SKM-1 treated with dmso at 0.1 percent for 144 hours (cell line): ENCODE results near the gene FNIP1.
"Not testable (repeated sequence)": the region's sequence is repeated elsewhere in the genome, so short reads cannot be mapped to it uniquely, and the experiment has no call there.

Experiments used
- DNase-seq: peaks from one replicate; lab custom pipeline; 2025; ENCODE audit not compliant: unreplicated experiment; lab: John Stamatoyannopoulos, UW

Gene FNIP1

DNA sequence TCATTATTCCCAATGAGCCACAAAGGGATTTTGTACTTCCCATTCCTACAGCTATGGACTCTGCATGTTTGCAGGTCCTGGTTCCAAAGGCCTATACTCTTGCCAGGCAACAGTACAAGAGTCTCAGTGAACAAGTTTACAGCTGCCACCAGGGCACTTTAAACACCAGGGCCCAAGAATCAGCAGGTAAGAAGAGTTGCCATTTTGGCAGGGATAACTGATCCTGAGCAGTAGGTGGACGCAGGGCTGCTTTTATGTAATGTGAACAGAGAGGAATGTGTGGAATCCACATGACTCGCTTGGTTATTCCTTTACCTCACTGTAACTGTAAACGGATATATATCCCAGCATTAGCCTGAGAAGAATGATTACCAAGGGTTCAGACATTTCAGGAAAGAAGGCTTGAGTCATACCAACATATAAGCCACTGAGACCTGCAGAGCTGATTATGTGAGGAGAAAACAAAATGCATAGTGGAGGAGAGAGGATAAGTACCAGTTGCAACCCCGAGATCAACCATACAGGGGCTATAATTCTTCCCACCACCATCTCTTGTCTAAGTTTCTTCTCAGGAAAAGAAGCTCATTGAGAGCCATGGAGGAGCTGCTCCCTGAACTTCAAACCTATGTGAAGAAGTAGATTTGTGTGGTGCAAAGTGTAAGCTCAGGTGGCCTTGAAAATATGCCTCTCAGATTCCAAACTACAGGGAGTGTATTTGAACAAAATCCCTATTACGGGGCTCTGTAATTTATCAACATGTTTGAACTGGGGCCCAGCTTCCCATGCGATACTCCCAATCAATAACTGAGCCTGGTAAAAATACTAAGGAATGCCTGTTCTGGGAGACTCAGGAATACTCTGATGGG is 186.4 kb downstream of the FNIP1 start:
- DNase-seq = no peak

DNA sequence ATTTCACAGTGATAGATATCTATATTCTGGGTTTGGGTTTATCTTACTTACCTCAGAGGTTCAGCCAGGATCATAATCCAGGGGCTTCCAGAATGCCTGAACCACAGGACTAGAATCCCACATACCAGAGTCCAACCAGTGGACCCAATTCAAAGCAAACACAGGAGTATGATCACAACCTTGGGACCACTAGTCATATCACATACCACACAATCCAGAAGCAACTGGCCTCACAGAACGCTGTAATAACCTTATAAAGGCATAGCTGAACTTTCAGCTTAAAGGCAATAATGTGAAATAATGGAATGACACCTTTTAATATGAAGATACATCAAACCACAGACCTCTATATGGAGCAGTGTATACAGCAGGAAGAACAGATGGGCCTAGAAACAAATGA is 187.0 kb downstream of the FNIP1 start:
- DNase-seq = no peak

DNA sequence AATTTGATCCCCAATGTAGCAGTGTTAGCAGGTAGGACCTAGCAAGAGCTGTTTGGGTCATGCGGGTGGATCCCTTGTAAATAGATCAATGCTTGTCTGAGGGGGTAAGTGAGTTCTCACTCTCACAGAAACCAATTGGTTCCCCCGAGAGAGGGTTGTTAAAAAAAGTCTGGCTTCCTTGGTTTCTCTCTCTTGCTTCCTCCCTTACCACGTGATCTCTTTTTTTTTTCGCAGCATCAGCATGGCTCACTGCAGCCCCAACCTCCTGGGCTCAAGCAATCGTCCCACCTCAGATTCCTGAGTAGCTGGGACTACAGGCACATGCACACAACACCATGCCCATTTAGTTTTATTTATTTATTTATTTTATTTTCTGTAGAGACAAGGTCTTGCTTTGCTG is 188.2 kb downstream of the FNIP1 start:
- no peak for DNase-seq

DNA sequence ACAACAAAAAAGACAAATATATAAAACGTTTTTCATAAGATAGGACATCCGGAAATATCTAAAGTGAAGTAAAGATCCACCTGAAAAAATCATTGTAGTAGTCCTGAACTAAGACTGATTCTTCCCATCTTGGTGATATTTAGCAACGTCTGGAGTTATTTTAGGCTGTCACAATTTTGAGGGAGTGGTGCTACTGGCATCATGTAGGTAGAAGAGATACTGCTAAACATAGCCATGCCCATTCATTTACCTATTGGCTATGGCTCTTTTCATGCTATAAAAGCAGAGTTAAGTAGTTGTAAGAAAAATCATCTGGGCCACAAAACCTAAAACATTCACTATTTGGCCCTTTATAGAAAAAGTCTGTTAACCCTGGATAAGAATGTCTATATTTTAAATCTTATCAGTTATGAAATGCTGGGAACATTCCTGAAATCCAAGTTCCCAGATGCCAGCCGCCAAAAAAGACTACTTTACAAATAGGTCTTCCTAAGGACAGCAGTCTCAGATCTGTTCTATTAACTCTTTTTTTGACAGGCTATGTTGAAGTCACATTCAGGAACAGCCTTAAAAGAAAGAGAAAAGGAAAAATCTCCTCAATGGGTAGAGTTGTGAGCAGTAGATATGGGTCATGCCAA is 188.8 kb downstream of the FNIP1 start:
- DNase-seq = no peak

DNA sequence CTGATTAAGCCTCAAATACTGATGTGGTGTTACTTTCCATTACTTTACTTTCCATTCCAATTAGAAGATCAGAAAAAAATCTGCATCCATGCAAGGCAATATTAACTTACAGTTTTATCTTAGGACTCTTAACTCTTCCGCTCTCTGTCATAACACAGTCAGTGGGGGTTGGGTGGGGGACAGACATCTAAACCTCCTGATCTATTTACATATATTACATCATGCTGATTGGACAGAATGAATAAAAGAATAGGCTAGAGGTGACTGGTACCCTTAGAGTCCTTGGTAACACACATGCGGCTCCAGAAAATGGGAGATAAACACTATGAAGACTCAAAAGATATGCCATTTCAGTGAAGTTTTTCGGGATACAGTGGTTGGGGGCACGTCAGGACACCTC is 189.4 kb downstream of the FNIP1 start:
- no peak for DNase-seq

DNA sequence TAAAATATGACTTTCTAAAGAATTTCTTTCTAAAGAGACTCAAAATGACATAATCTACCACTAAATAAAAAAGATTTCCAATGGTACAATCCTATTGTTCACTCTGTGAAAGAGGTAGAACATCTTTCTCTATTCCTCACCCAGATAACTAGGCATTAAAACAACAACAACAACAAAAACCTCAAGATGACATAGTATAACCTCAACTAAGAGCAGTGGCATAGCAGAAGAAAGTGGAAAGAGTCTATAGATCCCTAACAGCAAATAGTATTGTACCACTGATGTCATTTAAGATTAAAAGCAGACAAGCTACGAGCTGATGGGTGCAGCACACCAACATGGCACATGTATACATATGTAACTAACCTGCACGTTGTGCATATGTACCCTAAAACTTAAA is 191.7 kb downstream of the FNIP1 start:
- no peak for DNase-seq

DNA sequence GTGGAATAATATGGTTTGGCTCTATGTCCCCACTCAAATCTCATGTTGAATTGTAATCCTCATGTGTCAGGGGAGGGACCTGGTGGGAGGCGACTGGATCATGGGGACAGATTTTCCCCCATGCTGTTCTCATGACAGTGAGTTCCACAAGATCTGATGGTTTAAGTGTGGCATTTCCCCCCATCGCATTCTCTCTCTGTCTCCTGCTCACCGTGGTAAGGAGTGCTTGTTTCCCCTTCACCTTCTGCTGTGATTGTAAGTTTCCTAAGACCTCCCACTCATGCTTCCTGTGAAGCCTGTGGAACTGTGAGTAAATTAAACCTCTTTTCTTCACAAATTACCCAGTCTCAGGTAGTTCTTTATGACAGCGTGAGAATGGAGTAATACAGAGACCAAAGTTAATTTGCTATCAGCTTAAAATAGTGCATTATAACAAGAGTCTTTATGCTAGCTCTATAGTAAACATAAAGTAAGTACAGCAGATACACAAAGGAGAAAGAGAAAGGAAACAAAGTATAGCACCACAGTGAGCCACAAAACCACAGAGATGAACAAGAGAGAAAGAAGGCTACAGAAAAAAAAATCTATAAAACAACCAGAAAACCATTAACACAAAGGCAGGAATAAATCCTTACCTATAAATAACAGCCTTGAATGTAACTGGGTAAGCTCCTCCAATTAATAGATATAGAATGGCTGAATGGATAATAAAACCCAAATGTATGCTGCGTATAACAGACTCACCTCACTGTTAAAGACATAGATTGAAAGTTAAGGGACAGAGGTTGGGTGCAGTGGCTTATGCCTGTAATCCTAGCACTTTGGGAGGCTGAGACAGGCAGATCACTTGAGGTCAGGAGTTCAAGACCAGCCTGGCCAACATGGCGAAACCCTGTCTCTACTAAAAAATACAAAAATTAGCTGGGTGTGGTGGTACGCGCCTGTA is 201.5 kb downstream of the FNIP1 start:
- DNase-seq = no peak

DNA sequence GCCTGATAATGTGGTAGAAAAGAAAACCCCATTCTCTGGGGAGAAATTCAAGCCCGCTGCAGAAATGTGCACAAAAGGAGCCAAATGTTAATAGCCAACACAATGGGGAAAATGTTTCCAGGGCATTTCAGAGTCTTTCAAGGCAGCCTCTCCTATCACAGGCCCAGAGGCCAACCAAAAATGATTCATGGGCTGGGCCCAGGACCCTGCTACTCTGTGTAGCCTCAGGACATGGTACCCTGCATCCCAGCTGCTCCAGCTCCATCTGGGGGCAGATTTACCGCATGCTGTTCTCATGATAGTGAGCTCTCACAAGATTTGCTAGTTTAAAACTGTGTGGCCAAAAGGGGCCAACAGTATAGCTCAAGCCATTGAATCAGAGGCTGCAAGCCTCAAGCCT is 202.9 kb downstream of the FNIP1 start:
- no peak for DNase-seq

DNA sequence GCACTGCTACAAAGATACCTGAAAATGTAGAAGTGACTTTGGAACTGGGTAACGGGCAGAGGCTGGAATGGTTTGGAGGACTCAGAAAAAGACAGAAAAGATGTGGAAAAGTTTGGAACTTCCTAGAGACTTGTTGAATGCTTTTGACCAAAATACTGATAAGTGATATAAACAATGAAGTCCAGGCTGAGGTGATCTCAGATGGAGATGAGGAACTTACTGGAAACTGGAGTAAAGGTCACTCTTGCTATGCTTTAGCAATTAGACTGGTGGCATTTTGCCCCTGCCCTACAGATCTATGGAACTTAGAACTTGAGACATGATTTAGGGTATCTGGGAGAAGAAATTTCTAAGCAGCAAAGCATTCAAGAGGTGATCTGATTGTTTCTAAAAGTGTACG is 203.4 kb downstream of the FNIP1 start:
- DNase-seq = not testable (repeated sequence)
